Choroid plexus epithelial cell (primary cell): ENCODE data around the gene CXCL11.
A peak's percentile ranks its signal among the peaks of the same experiment; 100 is the strongest.

ENCODE experiments used
- DNase-seq: peaks from one replicate; pipeline ENCODE4 v3.0.0-alpha.2; 2010; ENCODE audit warnings: low read depth
- H3K4me3 ChIP-seq: 2 replicates; pipeline ENCODE4 v1.5.1; 2011; ENCODE audit warnings: low read depth, mild to moderate bottlenecking, control low read depth, low read length, moderate library complexity
- CTCF ChIP-seq: conservative IDR thresholded peaks from 2 replicates; pipeline ENCODE4 v1.5.1; 2011; ENCODE audit warnings: low read depth, mild to moderate bottlenecking, control low read depth, inconsistent platforms, low read length, moderate library complexity

CXCL11 gene

GRCh38 chr4:76072760-76073159 is 36.9 kb upstream of the CXCL11 start:
- no peak overlapping the region for H3K4me3 ChIP-seq
- no peak for TF ChIP-seq CTCF
- DNase-seq = no peak

GRCh38 chr4:76067652-76068286 is 31.9 kb upstream of the CXCL11 start:
- DNase-seq = peak; percentile 87

GRCh38 chr4:76066546-76066945 is 30.7 kb upstream of the CXCL11 start:
- no peak overlapping the region for H3K4me3 ChIP-seq
- DNase-seq = no peak
- no peak for TF ChIP-seq CTCF

More at GRCh38 chr4:76067652-76068286, 31.9 kb upstream of the CXCL11 start:
- peak; percentile 93 for TF ChIP-seq CTCF
- H3K4me3 ChIP-seq = no peak overlapping the region

GRCh38 chr4:76061982-76062381 is 26.1 kb upstream of the CXCL11 start:
- DNase-seq = no peak
- H3K4me3 ChIP-seq = no peak overlapping the region

GRCh38 chr4:76061421-76061820 is 25.6 kb upstream of the CXCL11 start:
- no peak for DNase-seq
- TF ChIP-seq CTCF = no peak
- H3K4me3 ChIP-seq = no peak overlapping the region

More at GRCh38 chr4:76061982-76062381, 26.1 kb upstream of the CXCL11 start:
- no peak for TF ChIP-seq CTCF

GRCh38 chr4:76060506-76060905 is 24.6 kb upstream of the CXCL11 start:
- TF ChIP-seq CTCF = no peak
- DNase-seq = no peak
- H3K4me3 ChIP-seq = no peak overlapping the region

GRCh38 chr4:76059750-76060149 is 23.9 kb upstream of the CXCL11 start:
- TF ChIP-seq CTCF = no peak
- DNase-seq = peak; percentile 3
- H3K4me3 ChIP-seq = no peak overlapping the region
